ENCODE data around the gene BCAP31. TPM values are rescaled to one million over a fixed set of nuclear protein-coding genes. Genes with fewer than 3 reads are reported as not detected.
"Not testable (repeated sequence)": the region's sequence is repeated elsewhere in the genome, so short reads cannot be mapped to it uniquely, and the experiment has no call there.

The BCAP31 gene
- polyA plus RNA-seq, 3 donors = 151 to 640 (median 216) TPM

- no peak overlapping the region for H3K27ac ChIP-seq (ENCODE audit: low read depth, low read length)
- WGBS, 3 donors = 43 to 76% (median 72%) methylated on average over 29 to 55 of the region's 55 CpGs
These were observed 1.0 kb upstream of the BCAP31 start for GRCh38 chrX:153725039-153725831.

DNA sequence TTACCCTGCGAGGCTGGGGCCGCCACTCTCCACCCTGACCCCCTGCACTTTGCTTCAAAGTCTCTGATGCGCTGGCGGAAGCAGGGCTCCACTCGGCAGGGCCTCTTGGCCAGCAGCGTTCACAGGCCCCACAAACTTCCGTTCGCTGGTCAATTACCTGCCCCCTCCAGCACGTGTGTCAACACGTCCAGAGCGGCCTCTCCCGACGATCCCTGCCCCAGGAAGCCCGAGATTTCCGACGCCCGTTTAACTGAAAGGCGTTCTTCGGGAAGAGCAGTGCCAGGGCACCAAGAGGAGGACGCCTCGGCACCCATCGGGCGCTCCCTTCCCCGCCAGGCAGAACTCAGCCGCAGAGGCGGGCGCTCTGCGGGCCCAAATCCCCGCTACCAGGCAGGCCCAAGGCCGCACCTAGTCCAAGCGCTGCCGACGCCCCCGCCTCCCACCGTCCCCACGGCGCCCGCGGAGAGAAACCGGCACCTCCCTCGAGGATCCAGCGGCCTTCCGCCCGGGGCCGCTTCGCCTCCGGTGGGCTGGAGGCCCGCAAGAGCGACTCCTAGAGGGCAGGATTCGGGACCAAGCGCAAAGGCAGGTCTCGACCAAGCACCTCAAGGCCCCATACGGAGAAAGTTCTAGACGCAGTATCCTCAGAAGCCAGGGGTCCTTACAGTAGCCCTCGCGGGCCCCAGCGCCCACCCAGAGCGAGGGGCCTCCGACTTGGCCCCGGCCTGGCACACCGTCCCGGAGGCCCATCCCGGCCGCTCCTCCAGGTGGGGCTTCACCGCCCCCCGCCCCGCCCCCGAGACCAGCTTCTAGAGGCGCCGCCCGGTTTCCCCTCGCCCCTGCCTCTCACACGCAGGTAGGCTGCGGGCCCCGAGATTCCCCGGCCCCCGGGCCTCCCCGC, 586 bp downstream of the BCAP31 start:
- no peak overlapping the region for H3K27ac ChIP-seq (ENCODE audit: low read depth, low read length)
- WGBS, 3 donors = 0 to 24% (median 0%) methylated on average over 50 to 69 of the region's 78 CpGs

GRCh38 chrX:153722704-153723350, 1.4 kb downstream of the BCAP31 start:
- no peak overlapping the region for H3K27ac ChIP-seq (ENCODE audit: low read depth, low read length)
- WGBS, 3 donors = 19 to 54% (median 30%) methylated on average over 11 to 12 of the region's 12 CpGs

DNA sequence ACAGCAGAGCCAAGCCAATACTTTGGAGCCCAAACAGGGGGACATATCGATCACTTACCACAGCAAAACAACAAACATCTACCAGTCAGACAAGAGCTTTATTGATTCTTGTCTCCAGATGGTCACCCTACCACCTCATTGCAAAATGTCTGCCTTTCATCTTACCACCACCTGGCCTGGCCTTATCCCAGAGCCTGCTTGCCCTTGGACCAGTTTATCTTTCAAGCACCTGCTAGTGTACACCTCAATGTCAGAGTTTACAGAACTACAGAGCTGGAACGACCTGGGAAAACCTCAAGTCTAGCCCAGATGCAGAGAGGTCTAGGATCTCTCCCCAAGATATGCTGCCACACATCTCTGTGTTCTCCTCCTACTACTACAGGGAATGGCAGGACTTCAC, 4.5 kb downstream of the BCAP31 start:
- WGBS, 3 donors = 28 to 92% (median 82%) methylated on average over 2 of the region's 2 CpGs
- no peak overlapping the region for H3K27ac ChIP-seq (ENCODE audit: low read depth, low read length)

- WGBS, 3 donors = 35 to 90% (median 73%) methylated on average over 2 of the region's 2 CpGs
- H3K27ac ChIP-seq (ENCODE audit: low read depth, low read length) = no peak overlapping the region
These were observed 4.9 kb downstream of the BCAP31 start for GRCh38 chrX:153719238-153719637.

GRCh38 chrX:153717445-153717844, 6.7 kb downstream of the BCAP31 start:
- H3K27ac ChIP-seq (ENCODE audit: low read depth, low read length) = no peak overlapping the region
- 90 to 92% (median 91%) methylated on average over 9 of the region's 9 CpGs for WGBS, 3 donors

- H3K27ac ChIP-seq (ENCODE audit: low read depth, low read length) = no peak overlapping the region
- 78 to 92% (median 87%) methylated on average over 3 of the region's 3 CpGs for WGBS, 3 donors
These were observed 9.9 kb downstream of the BCAP31 start for GRCh38 chrX:153714256-153714655.

DNA sequence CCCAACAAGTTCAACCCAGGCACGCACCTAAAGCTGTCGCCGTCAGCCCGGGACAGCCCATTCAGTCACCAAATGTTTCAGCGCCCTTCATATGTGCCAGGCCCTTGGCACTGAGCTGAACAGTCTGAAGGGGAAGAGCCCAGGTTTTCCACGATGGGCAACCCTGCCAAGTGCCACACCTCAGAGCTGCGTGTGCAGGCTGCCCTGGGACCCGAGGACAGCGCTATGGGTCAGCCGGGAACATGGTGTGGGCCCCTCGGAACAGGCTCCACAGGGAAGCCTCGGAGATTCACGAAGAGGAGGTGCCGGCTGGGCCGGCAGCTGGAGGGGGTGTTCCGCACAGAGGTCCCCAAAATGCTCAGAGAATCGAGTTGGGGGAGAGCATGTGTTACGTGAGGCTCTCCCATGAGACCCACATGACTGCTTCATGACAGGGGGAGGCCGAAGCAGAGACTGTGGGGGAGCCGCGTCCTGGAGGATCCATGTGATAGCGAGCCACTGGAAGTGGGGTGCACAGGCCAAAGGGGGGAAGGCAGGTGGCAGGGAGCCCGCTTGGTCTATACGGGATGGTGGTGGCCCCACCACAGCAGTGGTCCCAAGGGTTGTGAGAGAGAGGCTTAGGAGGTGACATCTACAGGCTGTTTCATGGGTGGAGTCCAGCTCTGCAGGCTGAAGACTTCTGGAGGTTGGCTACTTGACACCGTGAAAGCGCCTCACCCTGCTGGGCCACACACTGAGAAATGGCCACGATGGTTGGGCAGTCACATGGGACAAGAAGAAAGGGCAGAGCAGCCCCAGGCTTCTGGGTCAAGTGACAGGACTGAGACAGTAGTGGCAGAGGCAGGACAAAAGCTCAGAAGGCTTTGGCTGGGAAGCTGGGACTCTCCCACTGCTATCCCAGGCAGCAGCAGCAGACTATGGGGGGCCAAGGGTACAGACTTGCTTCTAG, 14.2 kb downstream of the BCAP31 start:
- H3K27ac ChIP-seq (ENCODE audit: low read depth, low read length) = no peak overlapping the region
- WGBS, 3 donors = 85 to 87% (median 86%) methylated on average over 21 to 27 of the region's 27 CpGs

- no peak overlapping the region for H3K27ac ChIP-seq (ENCODE audit: low read depth, low read length)
- 17 to 35% (median 22%) methylated on average over 12 to 13 of the region's 13 CpGs for WGBS, 3 donors
These were observed 15.8 kb downstream of the BCAP31 start for GRCh38 chrX:153708415-153708814.

DNA sequence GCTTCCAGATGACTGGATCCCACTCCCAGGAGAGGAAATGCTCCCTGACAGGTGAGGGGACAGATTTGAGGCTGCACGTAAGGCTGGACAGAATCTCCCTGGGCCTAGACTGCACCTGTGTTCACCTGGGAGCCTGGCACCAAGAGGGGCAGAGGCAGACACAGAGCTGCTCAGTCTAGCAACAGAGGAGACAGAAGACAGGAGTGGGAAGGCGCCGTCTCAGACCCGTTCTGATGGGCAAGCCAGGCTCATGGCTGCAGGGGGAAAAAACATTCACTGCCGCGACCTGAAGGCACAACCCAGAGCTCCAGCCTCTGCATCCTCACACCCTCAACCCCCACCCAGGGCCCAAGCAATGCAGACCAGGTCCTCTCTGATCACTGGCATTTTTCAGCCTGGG, 16.8 kb downstream of the BCAP31 start:
- WGBS, 3 donors = 91 to 96% (median 91%) methylated on average over 3 to 6 of the region's 6 CpGs
- H3K27ac ChIP-seq (ENCODE audit: low read depth, low read length) = no peak overlapping the region

GRCh38 chrX:153706799-153707198, 17.4 kb downstream of the BCAP31 start:
- 82 to 91% (median 90%) methylated on average over 9 of the region's 9 CpGs for WGBS, 3 donors
- H3K27ac ChIP-seq (ENCODE audit: low read depth, low read length) = no peak overlapping the region

DNA sequence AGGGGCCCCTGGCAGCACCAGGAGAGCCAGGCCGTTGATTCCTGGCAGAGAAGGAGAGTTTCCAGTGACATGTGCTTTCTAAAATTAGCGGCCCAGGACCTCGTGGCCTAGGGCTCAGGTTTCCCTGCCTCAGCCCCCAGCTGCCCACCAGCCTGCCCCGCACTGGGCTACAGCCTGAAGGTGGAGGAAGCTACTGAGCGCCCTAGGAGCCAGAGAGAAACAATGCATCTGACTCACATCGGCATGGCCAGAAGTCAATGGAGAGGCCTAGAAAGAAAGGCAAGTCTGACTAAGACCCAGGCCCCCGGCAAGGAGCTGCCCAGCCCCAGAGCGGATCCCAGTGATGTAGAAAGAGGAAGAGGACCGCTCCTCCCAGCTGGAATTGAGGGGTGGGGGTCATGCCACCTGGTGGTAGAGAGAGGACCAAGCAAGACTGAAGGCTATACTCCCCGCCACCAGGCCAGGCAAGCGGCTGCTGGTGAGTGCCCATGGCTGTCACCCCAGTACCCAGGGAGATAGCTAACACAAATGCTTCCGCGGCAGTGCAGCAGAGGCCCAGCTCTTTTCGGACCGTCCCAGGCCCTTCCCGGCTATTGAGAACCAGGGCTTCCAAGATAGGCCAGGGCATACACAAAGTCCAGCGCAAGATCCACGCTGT, 18.7 kb downstream of the BCAP31 start:
- not testable (repeated sequence) for H3K27ac ChIP-seq (ENCODE audit: low read depth, low read length)

DNA sequence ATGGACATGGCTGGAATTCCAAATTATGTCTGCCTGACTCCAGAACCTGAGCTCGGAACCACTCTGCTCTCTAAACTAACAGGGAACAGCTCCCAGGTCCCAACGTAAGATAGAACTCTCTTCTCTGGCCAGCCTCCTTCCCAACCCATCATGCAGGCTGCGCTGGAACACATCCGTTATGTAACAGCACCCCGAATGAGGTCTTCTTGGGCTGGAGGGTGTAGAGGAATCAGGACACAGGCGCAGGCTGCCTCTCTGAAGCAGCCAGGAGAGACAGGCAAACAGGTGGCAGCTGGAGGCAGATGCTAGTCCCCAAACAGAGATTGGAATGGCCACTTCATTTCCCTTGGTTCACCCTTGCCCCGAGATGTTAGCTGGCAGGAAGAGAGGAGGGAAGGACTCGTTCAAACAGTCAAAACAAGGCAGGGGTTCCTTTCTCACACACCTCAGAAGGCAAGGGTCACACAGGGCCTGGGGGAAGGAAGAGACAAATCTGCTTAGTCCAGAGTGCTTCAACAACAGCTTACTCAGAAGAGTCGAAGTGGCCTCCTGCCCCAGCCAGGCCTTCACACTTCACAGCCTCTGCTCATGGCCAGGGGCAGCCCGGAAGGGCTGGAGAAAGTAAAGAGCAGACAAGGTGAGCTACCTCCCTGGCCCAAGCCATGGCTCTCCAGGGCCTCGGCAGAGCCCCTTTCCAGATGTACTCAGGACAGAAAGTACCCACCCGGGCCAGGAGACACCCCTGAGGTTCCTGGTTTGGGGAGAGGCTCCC, 19.4 kb downstream of the BCAP31 start:
- WGBS, 3 donors = 75 to 93% (median 84%) methylated on average over 6 to 11 of the region's 12 CpGs
- not testable (repeated sequence) for H3K27ac ChIP-seq (ENCODE audit: low read depth, low read length)

More for the DNA sequence above, 18.7 kb downstream of the BCAP31 start:
- WGBS, 3 donors = 80 to 92% (median 84%) methylated on average over 9 to 18 of the region's 18 CpGs

DNA sequence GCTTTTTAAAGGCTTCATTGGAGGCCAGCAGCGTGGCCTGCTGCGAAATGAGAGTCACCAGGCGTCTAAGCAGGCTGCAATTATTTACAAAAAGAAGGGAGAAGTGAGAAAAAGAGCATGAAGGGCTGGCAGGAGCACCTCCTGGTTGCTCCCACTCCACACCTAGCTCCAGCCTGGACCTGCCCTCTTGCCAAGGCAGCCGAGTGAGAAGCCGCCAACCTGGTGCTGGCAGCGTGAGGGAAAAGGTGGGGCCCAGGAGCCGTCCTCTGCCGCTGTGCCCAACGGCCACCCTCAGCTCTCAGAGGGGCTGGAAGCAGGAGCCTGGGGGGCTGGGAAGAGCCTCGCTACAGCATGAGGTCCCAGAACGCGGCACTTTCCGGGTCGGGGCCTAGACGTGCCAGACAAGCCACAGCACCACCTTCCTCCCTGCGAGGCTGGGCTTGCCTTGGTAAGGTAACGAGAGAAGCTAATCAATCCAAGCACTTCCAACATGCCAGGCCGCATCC, 20.1 kb downstream of the BCAP31 start:
- H3K27ac ChIP-seq (ENCODE audit: low read depth, low read length) = no peak overlapping the region

DNA sequence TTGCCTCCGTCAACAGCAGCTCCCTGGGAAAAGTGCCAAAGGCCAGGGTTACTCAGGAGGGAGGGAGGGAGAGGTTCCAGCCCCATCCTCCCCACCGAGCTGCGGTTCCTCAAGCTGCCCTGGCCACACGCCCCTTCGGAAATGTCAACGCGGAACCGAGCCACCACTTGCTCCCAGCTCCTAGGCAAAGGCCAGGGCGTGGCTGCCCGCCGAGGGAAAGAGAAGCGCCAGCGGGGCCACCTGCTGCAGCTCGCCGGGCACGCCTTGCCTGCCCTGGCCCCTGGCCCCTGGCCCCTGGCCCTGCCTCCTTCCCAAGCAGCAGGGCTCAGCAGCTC, 21.2 kb downstream of the BCAP31 start:
- H3K27ac ChIP-seq (ENCODE audit: low read depth, low read length) = no peak overlapping the region
- 25 to 73% (median 73%) methylated on average over 10 to 16 of the region's 16 CpGs for whole genome bisulfite sequencing, 3 donors

More for the DNA sequence above, 20.1 kb downstream of the BCAP31 start:
- 83 to 94% (median 87%) methylated on average over 17 to 18 of the region's 18 CpGs for WGBS, 3 donors

GRCh38 chrX:153702336-153703035, 21.7 kb downstream of the BCAP31 start:
- H3K27ac ChIP-seq (ENCODE audit: low read depth, low read length) = no peak overlapping the region
- 75 to 81% (median 79%) methylated on average over 13 to 23 of the region's 23 CpGs for WGBS, 3 donors
